ENCODE measurements around the gene ADAP1.

DNA sequence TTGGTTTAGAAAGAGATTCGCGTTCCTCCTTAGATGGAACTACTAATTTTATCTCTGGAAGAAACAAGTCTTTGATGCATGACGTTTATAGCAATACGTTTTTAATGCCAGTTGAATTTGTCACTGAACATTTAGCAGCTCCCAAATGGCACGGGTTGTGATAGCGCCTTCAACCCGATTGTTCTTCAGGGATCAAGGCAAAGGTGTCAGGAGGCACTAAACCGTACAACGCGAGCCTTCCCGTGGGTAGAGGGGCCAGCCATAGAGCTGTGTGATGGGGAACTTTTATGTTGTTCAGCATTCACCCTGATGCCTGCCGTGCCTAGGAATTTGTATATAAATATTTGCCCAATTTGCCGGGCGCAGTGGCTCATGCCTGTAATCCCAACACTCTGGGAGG is 74.8 kb downstream of the ADAP1 start:
- TF ChIP-seq, protein P1, sequence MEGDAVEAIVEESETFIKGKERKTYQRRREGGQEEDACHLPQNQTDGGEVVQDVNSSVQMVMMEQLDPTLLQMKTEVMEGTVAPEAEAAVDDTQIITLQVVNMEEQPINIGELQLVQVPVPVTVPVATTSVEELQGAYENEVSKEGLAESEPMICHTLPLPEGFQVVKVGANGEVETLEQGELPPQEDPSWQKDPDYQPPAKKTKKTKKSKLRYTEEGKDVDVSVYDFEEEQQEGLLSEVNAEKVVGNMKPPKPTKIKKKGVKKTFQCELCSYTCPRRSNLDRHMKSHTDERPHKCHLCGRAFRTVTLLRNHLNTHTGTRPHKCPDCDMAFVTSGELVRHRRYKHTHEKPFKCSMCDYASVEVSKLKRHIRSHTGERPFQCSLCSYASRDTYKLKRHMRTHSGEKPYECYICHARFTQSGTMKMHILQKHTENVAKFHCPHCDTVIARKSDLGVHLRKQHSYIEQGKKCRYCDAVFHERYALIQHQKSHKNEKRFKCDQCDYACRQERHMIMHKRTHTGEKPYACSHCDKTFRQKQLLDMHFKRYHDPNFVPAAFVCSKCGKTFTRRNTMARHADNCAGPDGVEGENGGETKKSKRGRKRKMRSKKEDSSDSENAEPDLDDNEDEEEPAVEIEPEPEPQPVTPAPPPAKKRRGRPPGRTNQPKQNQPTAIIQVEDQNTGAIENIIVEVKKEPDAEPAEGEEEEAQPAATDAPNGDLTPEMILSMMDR (IDR thresholded peaks at IDR 0.05) = no peak
- TF ChIP-seq POLR2A (IDR thresholded peaks at IDR 0.05) = no peak
